RWPE1 (cell line): ENCODE measurements around the gene CDK14.

ENCODE experiments used
- CTCF ChIA-PET: fragments of 350-600 bp; sonication (Branson Sonifier 250); formaldehyde crosslinking; extraction: SDS; loops from one replicate; lab custom pipeline; 2021; lab: Yijun Ruan, JAX
- POLR2A ChIA-PET: fragments of 400-600 bp; formaldehyde crosslinking; extraction: SDS; loops from one replicate; lab custom pipeline; 2020; ENCODE audit warnings: antibody characterized with exemption; ENCODE audit not compliant: low non-redundant PET; lab: Yijun Ruan, JAX
- DNase-seq: peaks from one replicate; pipeline ENCODE4 v3.0.0; 2012; ENCODE audit warnings: low spot score
- H3K27ac ChIP-seq: fragments of 450-650 bp; 2 replicates; pipeline ENCODE4 v1.5.1; 2017
- TF ChIP-seq, protein P1 (sequence below): fragments of 450-650 bp; conservative IDR thresholded peaks from 2 replicates; pipeline ENCODE4 v1.5.1; 2017; ENCODE audit warnings: low read depth, mild to moderate bottlenecking

The CDK14 gene

GRCh38 chr7:91198371-91198770, 602.2 kb downstream of the CDK14 start:
- DNase-seq, result no peak
- ChIA-PET POLR2A (no interaction called here), CTCF (no interaction called here)
- H3K27ac ChIP-seq, result no peak overlapping the region
- TF ChIP-seq, protein P1, sequence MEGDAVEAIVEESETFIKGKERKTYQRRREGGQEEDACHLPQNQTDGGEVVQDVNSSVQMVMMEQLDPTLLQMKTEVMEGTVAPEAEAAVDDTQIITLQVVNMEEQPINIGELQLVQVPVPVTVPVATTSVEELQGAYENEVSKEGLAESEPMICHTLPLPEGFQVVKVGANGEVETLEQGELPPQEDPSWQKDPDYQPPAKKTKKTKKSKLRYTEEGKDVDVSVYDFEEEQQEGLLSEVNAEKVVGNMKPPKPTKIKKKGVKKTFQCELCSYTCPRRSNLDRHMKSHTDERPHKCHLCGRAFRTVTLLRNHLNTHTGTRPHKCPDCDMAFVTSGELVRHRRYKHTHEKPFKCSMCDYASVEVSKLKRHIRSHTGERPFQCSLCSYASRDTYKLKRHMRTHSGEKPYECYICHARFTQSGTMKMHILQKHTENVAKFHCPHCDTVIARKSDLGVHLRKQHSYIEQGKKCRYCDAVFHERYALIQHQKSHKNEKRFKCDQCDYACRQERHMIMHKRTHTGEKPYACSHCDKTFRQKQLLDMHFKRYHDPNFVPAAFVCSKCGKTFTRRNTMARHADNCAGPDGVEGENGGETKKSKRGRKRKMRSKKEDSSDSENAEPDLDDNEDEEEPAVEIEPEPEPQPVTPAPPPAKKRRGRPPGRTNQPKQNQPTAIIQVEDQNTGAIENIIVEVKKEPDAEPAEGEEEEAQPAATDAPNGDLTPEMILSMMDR, result no peak

- DNase-seq, result no peak
- ChIA-PET POLR2A (no interaction called here), CTCF (no interaction called here)
- H3K27ac ChIP-seq, result no peak overlapping the region
- TF ChIP-seq, protein P1, result no peak
Measured at GRCh38 chr7:91199601-91200000, 603.5 kb downstream of the CDK14 start.

GRCh38 chr7:91201442-91202113, 605.5 kb downstream of the CDK14 start:
- no peak for DNase-seq
- H3K27ac ChIP-seq, result no peak overlapping the region
- ChIA-PET CTCF (no interaction called here), POLR2A (no interaction called here)
- TF ChIP-seq, protein P1, result no peak

GRCh38 chr7:91206361-91206960, 610.3 kb downstream of the CDK14 start:
- CTCF ChIA-PET, result no interaction called here
- TF ChIP-seq, protein P1, result no peak
- H3K27ac ChIP-seq, result no peak overlapping the region
- POLR2A ChIA-PET, result no interaction called here
- no peak for DNase-seq

- DNase-seq, result no peak
- no peak overlapping the region for H3K27ac ChIP-seq
- TF ChIP-seq, protein P1, result no peak
- CTCF ChIA-PET, result no interaction called here
- POLR2A ChIA-PET, result no interaction called here
Measured at GRCh38 chr7:91212582-91212981, 616.5 kb downstream of the CDK14 start.

DNA sequence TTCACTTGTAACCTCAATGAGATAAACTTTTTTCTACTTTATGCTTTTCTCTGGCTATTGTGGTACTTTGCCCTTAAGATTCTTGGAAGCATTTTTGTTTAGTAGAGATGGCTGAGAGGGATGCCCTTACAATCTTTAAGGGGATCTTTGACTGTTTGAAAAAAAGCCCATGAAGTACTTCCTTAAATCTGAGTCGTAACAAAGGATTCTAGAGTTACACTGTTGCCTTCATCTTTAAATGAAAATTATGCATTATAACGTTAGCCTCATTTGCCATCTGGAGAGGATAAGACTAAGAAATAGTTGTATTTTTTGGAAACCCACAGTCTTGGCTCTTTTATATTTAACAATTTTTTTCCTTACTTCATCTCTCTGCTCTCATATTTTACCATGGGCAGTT, 630.3 kb downstream of the CDK14 start:
- CTCF ChIA-PET, result no interaction called here
- TF ChIP-seq, protein P1, result no peak
- POLR2A ChIA-PET, result no interaction called here
- H3K27ac ChIP-seq, result no peak overlapping the region
- no peak for DNase-seq
